Stimulated activated memory B cell treated with anti-CD40 and anti-IgM and Interleukin-4, amounts not matched to agents 10 μg/mL and 1 μg/mL and 100 μg/mL, for 72 hours (primary cell): ENCODE data around the gene UBA52.

Experiments
- ATAC-seq: fragments of 150-1000 bp; cut with Tn5 transposase; 2 replicates; pipeline ENCODE4 v1.10.0; 2021
- H3K27ac Mint-ChIP-seq: one replicate; pipeline ENCODE4 v1.8.0; 2022; ENCODE audit warnings: mild to moderate bottlenecking, mixed read lengths
- H3K27me3 Mint-ChIP-seq: one replicate; pipeline ENCODE4 v1.8.0; 2022; ENCODE audit warnings: mixed read lengths
- H3K36me3 Mint-ChIP-seq: one replicate; pipeline ENCODE4 v1.8.0; 2022; ENCODE audit warnings: mixed read lengths
- H3K4me1 Mint-ChIP-seq: one replicate; pipeline ENCODE4 v1.8.0; 2022; ENCODE audit warnings: mixed read lengths
- H3K4me3 Mint-ChIP-seq: one replicate; pipeline ENCODE4 v1.8.0; 2022; ENCODE audit warnings: mild to moderate bottlenecking, moderate library complexity, mixed read lengths
- H3K9me3 Mint-ChIP-seq: one replicate; pipeline ENCODE4 v1.8.0; 2022; ENCODE audit warnings: mixed read lengths

UBA52 gene

DNA sequence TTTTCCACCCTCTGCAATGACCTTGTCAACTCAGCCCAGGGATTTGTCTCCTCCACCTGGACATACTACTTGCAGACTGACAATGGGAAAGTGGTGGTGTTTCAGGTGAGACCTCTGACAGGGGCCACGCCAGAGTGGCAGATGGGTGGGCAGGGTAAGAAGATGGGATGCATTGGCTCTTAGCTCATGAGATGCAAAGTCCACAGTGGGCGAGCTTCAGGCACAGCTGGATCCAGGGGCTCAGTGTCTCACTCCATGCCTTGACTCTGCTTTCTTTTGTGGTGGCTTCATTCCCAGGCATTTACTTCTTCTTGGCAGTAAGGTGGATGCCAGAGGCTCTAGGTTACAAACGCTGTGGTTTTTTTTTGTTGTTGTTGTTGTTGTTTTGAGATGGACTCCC lies 44.4 kb downstream of the UBA52 start:
- Mint-ChIP-seq H3K27me3 (peaks cover 82% of the 10 kb centered on the region), H3K27ac (no peak overlapping the region), H3K4me3 (no peak overlapping the region), H3K9me3 (no peaks in the 10 kb centered on the region), H3K36me3 (no peaks in the 10 kb centered on the region), H3K4me1 (peaks cover 26% of the 10 kb centered on the region)
- ATAC-seq, result no peak

DNA sequence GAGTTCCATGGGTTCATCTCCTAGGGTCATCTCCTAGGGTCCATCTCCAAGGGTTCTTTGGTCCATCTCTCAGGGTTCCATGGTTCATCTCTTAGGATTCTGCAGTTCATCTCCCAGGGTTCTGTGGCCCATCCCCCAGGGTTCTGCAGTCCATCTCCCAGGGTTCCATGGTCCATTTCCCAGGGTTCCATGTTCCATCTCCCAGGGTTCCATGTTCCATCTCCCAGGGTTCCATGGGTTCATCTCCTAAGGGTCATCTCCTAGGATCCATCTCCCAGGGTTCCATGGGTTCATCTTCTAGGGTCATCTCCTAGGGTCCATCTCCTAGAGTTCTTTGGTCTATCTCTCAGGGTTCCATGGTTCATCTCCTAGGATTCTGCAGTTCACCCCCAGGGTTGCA lies 45.9 kb downstream of the UBA52 start:
- no peaks in the 10 kb centered on the region for H3K36me3 Mint-ChIP-seq
- ATAC-seq, result no peak
- peaks cover 67% of the 10 kb centered on the region for H3K27me3 Mint-ChIP-seq
- no peak overlapping the region for H3K27ac Mint-ChIP-seq
- no peak overlapping the region for H3K4me3 Mint-ChIP-seq
- peaks cover 15% of the 10 kb centered on the region for H3K4me1 Mint-ChIP-seq
- no peaks in the 10 kb centered on the region for H3K9me3 Mint-ChIP-seq

DNA sequence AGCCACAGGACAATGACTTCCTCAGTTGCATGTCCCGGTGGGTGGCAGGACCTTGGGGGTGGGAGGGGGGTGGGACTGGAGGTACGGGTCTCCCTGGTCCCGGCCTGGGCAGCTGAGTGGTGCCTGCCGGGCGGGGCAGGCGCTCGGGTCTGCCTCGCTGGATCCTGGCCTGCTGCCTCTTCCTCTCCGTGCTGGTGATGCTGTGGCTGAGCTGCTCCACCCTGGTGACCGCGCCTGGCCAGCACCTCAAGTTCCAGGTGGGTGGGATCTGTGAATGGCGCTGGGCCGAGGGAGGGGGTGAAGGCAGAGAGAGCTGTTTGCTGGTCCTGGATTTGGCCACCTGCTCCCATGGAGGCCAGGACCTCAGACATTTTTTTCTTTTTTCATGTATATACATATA lies 46.6 kb downstream of the UBA52 start:
- Mint-ChIP-seq H3K4me3 (no peak overlapping the region), H3K4me1 (peaks cover 11% of the 10 kb centered on the region), H3K36me3 (no peaks in the 10 kb centered on the region), H3K27me3 (peaks cover 61% of the 10 kb centered on the region), H3K9me3 (no peaks in the 10 kb centered on the region), H3K27ac (no peak overlapping the region)
- ATAC-seq, result no peak

DNA sequence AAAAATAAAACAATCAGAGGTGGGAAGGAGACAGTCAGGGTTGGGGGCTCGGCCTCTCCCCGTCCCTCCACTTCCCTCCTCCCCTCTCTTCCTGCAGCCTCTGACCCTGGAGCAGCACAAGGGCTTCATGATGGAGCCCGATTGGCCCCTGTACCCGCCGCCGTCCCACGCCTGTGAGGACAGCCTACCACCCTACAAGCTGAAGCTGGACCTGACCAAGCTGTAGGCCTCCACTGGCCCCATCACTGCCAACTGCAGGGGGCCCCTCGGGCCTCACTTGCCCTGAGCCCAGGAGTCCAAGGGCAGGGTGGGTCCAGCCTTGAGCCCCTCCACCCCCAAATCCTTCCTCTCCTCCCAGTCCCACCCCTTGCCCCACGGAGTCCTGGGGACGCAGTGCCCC lies 48.7 kb downstream of the UBA52 start:
- H3K4me1 Mint-ChIP-seq, result no peaks in the 10 kb centered on the region
- H3K27ac Mint-ChIP-seq, result no peak overlapping the region
- no peaks in the 10 kb centered on the region for H3K9me3 Mint-ChIP-seq
- ATAC-seq, result no peak
- peaks cover 40% of the 10 kb centered on the region for H3K27me3 Mint-ChIP-seq
- no peaks in the 10 kb centered on the region for H3K36me3 Mint-ChIP-seq
- H3K4me3 Mint-ChIP-seq, result no peak overlapping the region

DNA sequence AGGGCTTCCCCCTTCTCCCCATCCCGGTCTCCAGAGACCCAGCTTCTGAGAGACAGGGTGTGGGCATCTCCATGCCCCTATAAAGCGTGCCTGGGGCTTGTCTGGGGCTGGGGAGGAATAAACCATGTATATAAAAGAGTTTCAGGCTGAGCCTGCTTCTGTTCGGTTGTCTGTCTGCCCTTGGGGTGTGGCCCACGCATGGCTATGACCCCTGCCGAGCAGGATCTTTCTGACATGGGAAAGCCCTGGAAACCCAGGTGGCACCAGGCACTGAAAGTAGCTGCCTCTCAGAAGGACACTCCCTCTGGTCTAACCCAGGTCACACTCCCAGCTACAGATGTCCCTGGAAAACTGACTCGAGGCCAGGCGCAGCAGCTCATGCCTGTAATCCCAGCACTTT lies 49.2 kb downstream of the UBA52 start:
- no peak for ATAC-seq
- Mint-ChIP-seq H3K4me1 (no peaks in the 10 kb centered on the region), H3K27ac (no peak overlapping the region), H3K36me3 (no peaks in the 10 kb centered on the region), H3K27me3 (peaks cover 34% of the 10 kb centered on the region), H3K4me3 (no peak overlapping the region), H3K9me3 (no peaks in the 10 kb centered on the region)

DNA sequence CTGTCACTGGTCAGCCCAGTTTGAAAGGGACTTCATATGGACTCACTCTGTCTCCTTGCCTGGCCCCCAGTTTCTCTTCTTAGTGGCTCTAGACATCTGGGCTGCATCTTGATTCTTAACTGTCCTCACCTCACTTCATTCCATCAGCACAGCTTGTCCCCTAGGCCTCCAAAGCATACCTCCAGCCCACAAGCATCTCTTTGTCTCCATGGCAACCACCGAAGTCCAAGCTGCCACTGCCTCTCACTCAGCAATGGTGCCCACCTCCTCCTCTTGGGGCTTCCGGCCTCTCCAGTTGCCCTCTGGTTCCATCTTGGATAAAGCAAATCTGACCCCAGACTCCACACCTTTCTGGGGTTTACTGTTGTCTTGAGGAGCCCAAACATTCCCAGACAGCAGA lies 55.2 kb downstream of the UBA52 start:
- Mint-ChIP-seq H3K36me3 (no peaks in the 10 kb centered on the region), H3K27me3 (peaks cover 9% of the 10 kb centered on the region), H3K4me3 (no peak overlapping the region), H3K27ac (no peak overlapping the region), H3K4me1 (no peaks in the 10 kb centered on the region), H3K9me3 (no peaks in the 10 kb centered on the region)
- no peak for ATAC-seq
